PC-9 (cell line): ENCODE data around the gene ATP5PD. TPM values are rescaled to one million over a fixed set of nuclear protein-coding genes. Genes with fewer than 3 reads are reported as not detected.

Source experiments
- BruUV-seq: library from RNA; stranded (reverse); fragments of 400-500 nt; replicated peaks from 2 replicates; lab custom pipeline; 2021; lab: Mats Ljungman, UMichigan
- CTCF ChIA-PET: fragments of 300-600 bp; sonication (Branson Sonifier 250); formaldehyde crosslinking; loops from one replicate; lab custom pipeline; 2022; ENCODE audit warnings: antibody characterized with exemption; lab: Charles Lee
- POLR2A ChIA-PET: fragments of 300-600 bp; sonication (Branson Sonifier 250); formaldehyde crosslinking; loops from one replicate; lab custom pipeline; 2022; ENCODE audit warnings: antibody characterized with exemption; ENCODE audit not compliant: unreplicated experiment; lab: Charles Lee
- DNase-seq, 2 experiments: peaks; one replicate each; pipeline versions ENCODE4 v3.0.0 to v3.0.0-alpha.2; 2015 to 2022; ENCODE audit warnings: mixed read lengths in 1 of 2
- H2AFZ ChIP-seq: fragments of 200-600 bp; sonication (generic); 2 replicates; pipeline ENCODE4 v1.8.1; 2017; ENCODE audit warnings: antibody characterized with exemption
- H3F3A ChIP-seq: fragments of 200-600 bp; sonication (generic); 2 replicates; pipeline ENCODE4 v1.8.1; 2017; ENCODE audit warnings: antibody characterized with exemption, mild to moderate bottlenecking, low read depth; ENCODE audit not compliant: insufficient read depth
- H3K27ac ChIP-seq: fragments of 200-600 bp; sonication (generic); 2 replicates; pipeline ENCODE4 v1.6.1; 2016; ENCODE audit warnings: mixed run types
- H3K27me3 ChIP-seq: fragments of 200-600 bp; sonication (generic); 2 replicates; pipeline ENCODE4 v1.6.1; 2016; ENCODE audit warnings: low read depth, mixed run types; ENCODE audit not compliant: insufficient read depth
- H3K36me3 ChIP-seq: fragments of 200-600 bp; sonication (generic); 2 replicates; pipeline ENCODE4 v1.6.1; 2016; ENCODE audit warnings: low read depth, mixed run types
- H3K4me1 ChIP-seq: fragments of 200-600 bp; sonication (generic); replicated peaks from 2 replicates; pipeline ENCODE4 v1.6.1; 2016; ENCODE audit warnings: mixed run types; ENCODE audit not compliant: insufficient read depth
- H3K4me2 ChIP-seq: fragments of 200-600 bp; sonication (generic); 2 replicates; pipeline ENCODE4 v1.6.1; 2017; ENCODE audit warnings: mixed run types
- H3K4me3 ChIP-seq: fragments of 200-600 bp; sonication (generic); 2 replicates; pipeline ENCODE4 v1.6.1; 2016; ENCODE audit warnings: mixed run types
- H3K79me2 ChIP-seq: fragments of 200-600 bp; sonication (generic); 2 replicates; pipeline ENCODE4 v1.6.1; 2017; ENCODE audit warnings: low read depth, mixed run types
- H3K9me2 ChIP-seq: fragments of 200-600 bp; sonication (generic); 2 replicates; pipeline ENCODE4 v1.8.1; 2017; ENCODE audit warnings: mild to moderate bottlenecking; ENCODE audit not compliant: insufficient read depth
- H3K9me3 ChIP-seq: fragments of 200-600 bp; sonication (generic); 2 replicates; pipeline ENCODE4 v1.8.1; 2016; ENCODE audit warnings: low read depth; ENCODE audit not compliant: insufficient read depth
- H4K20me1 ChIP-seq: fragments of 200-600 bp; sonication (generic); 2 replicates; pipeline ENCODE4 v1.8.1; 2017; ENCODE audit not compliant: insufficient read depth
- CTCF ChIP-seq: fragments of 200-600 bp; sonication (generic); conservative IDR thresholded peaks from 2 replicates; pipeline ENCODE4 v1.6.1; 2017; ENCODE audit warnings: mixed run types, antibody characterized with exemption, mild to moderate bottlenecking, moderate library complexity
- EZH2 ChIP-seq: fragments of 200-600 bp; sonication (generic); IDR thresholded peaks from 2 replicates; pipeline ENCODE4 v1.8.0; 2017; ENCODE audit warnings: antibody characterized with exemption, low read depth
- intact Hi-C: fragments of 100-400 bp; cut with micrococcal nuclease; formaldehyde crosslinking; loops from one replicate; pipeline ENCODE4 v1.10.0; 2022; ENCODE audit not compliant: unreplicated experiment
- total RNA-seq: library from RNA; stranded (reverse); gene quantifications from 2 replicates; pipeline ENCODE4 v1.2.3, GENCODE V29; 2021

The ATP5PD gene
- total RNA-seq, 1 experiment from 2014 or later: 336 TPM

- Histone ChIP-seq H4K20me1 (no peaks in the 10 kb centered on the region), H3K9me2 (no peaks in the 10 kb centered on the region), H3K9me3 (no peaks in the 10 kb centered on the region), H2AFZ (no peak overlapping the region), H3K4me2 (no peak overlapping the region), H3K27me3 (no peaks in the 10 kb centered on the region), H3F3A (peaks cover 6% of the 10 kb centered on the region; the same call in 1 of the 2 replicates), H3K4me3 (no peak overlapping the region), H3K36me3 (no peaks in the 10 kb centered on the region), H3K4me1 (no peaks in the 10 kb centered on the region), H3K27ac (no peak overlapping the region), H3K79me2 (no peaks in the 10 kb centered on the region)
- intact Hi-C loops: loop anchor here (1.0 kb wide), 1 partner anchor 42 kb away; no protein-coding TSS in a partner anchor
- POLR2A ChIA-PET: interaction anchor here (0.6 to 0.7 kb wide), 4 partner anchors 10 to 86 kb away, joined by 3 to 19 read pairs (median 7); partner anchors contain the start of gene NT5C
- BruUV-seq: no TSS peak
- CTCF ChIA-PET: interaction anchor here (0.7 kb wide), 1 partner anchor 87 kb away, joined by 6 read pairs; no protein-coding TSS in a partner anchor
- no peak for TF ChIP-seq EZH2
- TF ChIP-seq CTCF: no peak
- DNase-seq: no peak
Observed at GRCh38 chr17:75068750-75069149, 22.0 kb upstream of the ATP5PD start.

- H3K4me1 ChIP-seq: no peaks in the 10 kb centered on the region
- no peak for DNase-seq
- intact Hi-C loops: no loop called here
- ChIA-PET POLR2A (interaction anchor here (0.5 to 0.7 kb wide), 4 partner anchors 37 to 132 kb away, joined by 3 to 14 read pairs (median 6); no protein-coding TSS in a partner anchor), CTCF (no interaction called here)
- H3K79me2 ChIP-seq: no peaks in the 10 kb centered on the region
- no peaks in the 10 kb centered on the region for H3K27me3 ChIP-seq
- H2AFZ ChIP-seq: no peak overlapping the region
- no peak overlapping the region for H3K27ac ChIP-seq
- no peak overlapping the region for H3K4me2 ChIP-seq
- no TSS peak for BruUV-seq
- H3K4me3 ChIP-seq: no peak overlapping the region
- TF ChIP-seq CTCF (no peak), EZH2 (no peak)
- no peaks in the 10 kb centered on the region for H3K9me3 ChIP-seq
- H3F3A ChIP-seq: peaks cover 6% of the 10 kb centered on the region; the same call in 1 of the 2 replicates
- H4K20me1 ChIP-seq: no peaks in the 10 kb centered on the region
- H3K9me2 ChIP-seq: no peaks in the 10 kb centered on the region
- peaks cover 5% of the 10 kb centered on the region; the same call in 1 of the 2 replicates for H3K36me3 ChIP-seq
Observed at GRCh38 chr17:75067856-75068255, 21.1 kb upstream of the ATP5PD start.

GRCh38 chr17:75065562-75066151 lies 18.9 kb upstream of the ATP5PD start:
- Histone ChIP-seq H3K36me3 (peaks cover 18% of the 10 kb centered on the region), H3K4me1 (no peaks in the 10 kb centered on the region), H3K9me3 (no peaks in the 10 kb centered on the region), H3K4me3 (no peak overlapping the region), H3K4me2 (no peak overlapping the region), H4K20me1 (no peaks in the 10 kb centered on the region), H2AFZ (no peak overlapping the region), H3K79me2 (no peaks in the 10 kb centered on the region), H3F3A (peaks cover 6% of the 10 kb centered on the region; the same call in 1 of the 2 replicates), H3K27ac (no peak overlapping the region), H3K9me2 (no peaks in the 10 kb centered on the region), H3K27me3 (no peaks in the 10 kb centered on the region)
- DNase-seq: no peak
- BruUV-seq: no TSS peak
- no peak for TF ChIP-seq CTCF
- TF ChIP-seq EZH2: no peak
- ChIA-PET POLR2A (no interaction called here), CTCF (no interaction called here)
- intact Hi-C loops: no loop called here
